Measurements from ENCODE around the gene DKKL1.

DNA sequence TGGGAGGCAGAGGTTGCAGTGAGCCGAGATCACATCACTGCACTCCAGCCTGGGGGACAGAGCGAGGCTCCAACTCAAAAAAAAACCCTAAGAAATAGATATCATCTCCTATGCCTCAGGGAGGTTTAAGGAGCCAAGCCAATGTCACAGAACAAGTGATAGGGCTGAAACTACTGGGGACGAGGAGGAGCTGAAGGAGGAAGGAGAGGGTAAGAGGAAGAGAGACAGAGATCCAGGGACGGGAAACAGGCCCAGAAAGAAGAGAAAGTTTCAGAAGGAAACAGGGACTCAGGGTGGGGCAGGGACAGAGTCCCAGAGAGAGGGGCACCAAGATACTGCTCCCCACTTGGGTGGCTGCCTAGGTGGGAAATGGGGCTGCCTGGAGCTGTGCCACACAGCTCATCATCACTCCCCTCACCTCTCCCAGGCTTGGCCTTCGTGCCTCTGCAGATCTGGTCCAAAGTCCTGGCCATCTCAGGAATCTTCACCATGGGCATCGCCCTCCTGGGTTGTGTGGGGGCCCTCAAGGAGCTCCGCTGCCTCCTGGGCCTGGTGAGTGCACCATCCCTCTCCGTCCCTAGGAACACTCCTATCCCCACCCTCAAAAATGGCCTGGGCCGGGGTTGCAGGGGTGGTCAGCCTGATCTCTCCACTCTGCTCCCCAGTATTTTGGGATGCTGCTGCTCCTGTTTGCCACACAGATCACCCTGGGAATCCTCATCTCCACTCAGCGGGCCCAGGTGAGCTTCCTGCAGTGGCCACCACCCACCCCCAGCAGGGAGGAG, 27.0 kb upstream of the DKKL1 start:
- TF ChIP-seq, protein P1, sequence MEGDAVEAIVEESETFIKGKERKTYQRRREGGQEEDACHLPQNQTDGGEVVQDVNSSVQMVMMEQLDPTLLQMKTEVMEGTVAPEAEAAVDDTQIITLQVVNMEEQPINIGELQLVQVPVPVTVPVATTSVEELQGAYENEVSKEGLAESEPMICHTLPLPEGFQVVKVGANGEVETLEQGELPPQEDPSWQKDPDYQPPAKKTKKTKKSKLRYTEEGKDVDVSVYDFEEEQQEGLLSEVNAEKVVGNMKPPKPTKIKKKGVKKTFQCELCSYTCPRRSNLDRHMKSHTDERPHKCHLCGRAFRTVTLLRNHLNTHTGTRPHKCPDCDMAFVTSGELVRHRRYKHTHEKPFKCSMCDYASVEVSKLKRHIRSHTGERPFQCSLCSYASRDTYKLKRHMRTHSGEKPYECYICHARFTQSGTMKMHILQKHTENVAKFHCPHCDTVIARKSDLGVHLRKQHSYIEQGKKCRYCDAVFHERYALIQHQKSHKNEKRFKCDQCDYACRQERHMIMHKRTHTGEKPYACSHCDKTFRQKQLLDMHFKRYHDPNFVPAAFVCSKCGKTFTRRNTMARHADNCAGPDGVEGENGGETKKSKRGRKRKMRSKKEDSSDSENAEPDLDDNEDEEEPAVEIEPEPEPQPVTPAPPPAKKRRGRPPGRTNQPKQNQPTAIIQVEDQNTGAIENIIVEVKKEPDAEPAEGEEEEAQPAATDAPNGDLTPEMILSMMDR (IDR thresholded peaks at IDR 0.05; ENCODE audit: poor library complexity, severe bottlenecking) = no peak
- TF ChIP-seq POLR2AphosphoS5 (IDR thresholded peaks at IDR 0.05) = no peak
- TF ChIP-seq SMC3 (conservative IDR thresholded peaks at IDR 0.05; ENCODE audit: poor library complexity) = no peak
- no peak for TF ChIP-seq EZH2 (IDR thresholded peaks at IDR 0.05; ENCODE audit: borderline replicate concordance, insufficient read depth, low read length, poor library complexity, severe bottlenecking)
